Stimulated activated naive CD8-positive, alpha-beta T cell treated with anti-CD3 and anti-CD28 coated beads, Interleukin-15, Interleukin-2, amounts not matched to agents 100 ng/mL and 50 ng/mL, for 24 hours (primary cell): Measurements from ENCODE around the gene EML1.
A peak's percentile ranks its signal among the peaks of the same experiment; 100 is the strongest.

Source experiments
- H3K27ac Mint-ChIP-seq: one replicate; pipeline ENCODE4 v1.8.0; 2021; ENCODE audit warnings: mild to moderate bottlenecking, mixed read lengths
- H3K27me3 Mint-ChIP-seq: one replicate; pipeline ENCODE4 v1.8.0; 2021; ENCODE audit warnings: mixed read lengths
- H3K36me3 Mint-ChIP-seq: one replicate; pipeline ENCODE4 v1.8.0; 2021; ENCODE audit warnings: low read depth, mixed read lengths
- H3K4me1 Mint-ChIP-seq: one replicate; pipeline ENCODE4 v1.8.0; 2021; ENCODE audit warnings: low read depth, mixed read lengths
- H3K4me3 Mint-ChIP-seq: one replicate; pipeline ENCODE4 v1.8.0; 2021; ENCODE audit warnings: mild to moderate bottlenecking, mixed read lengths
- H3K9me3 Mint-ChIP-seq: one replicate; pipeline ENCODE4 v1.8.0; 2021; ENCODE audit warnings: mixed read lengths

EML1 gene

GRCh38 chr14:99815696-99816095, 22.5 kb downstream of the EML1 start:
- H3K27me3 Mint-ChIP-seq, result peaks cover 53% of the 10 kb centered on the region
- no peaks in the 10 kb centered on the region for H3K9me3 Mint-ChIP-seq
- H3K4me1 Mint-ChIP-seq, result peaks cover 10% of the 10 kb centered on the region

GRCh38 chr14:99816217-99816616, 23.0 kb downstream of the EML1 start:
- no peak overlapping the region for H3K27ac Mint-ChIP-seq
- no peaks in the 10 kb centered on the region for H3K9me3 Mint-ChIP-seq
- no peaks in the 10 kb centered on the region for H3K36me3 Mint-ChIP-seq
- peaks cover 10% of the 10 kb centered on the region for H3K4me1 Mint-ChIP-seq
- peaks cover 53% of the 10 kb centered on the region for H3K27me3 Mint-ChIP-seq
- no peak overlapping the region for H3K4me3 Mint-ChIP-seq

More at GRCh38 chr14:99815696-99816095, 22.5 kb downstream of the EML1 start:
- no peaks in the 10 kb centered on the region for H3K36me3 Mint-ChIP-seq
- H3K27ac Mint-ChIP-seq, result no peak overlapping the region
- no peak overlapping the region for H3K4me3 Mint-ChIP-seq

GRCh38 chr14:99816642-99817041, 23.4 kb downstream of the EML1 start:
- no peak overlapping the region for H3K4me3 Mint-ChIP-seq
- peaks cover 14% of the 10 kb centered on the region for H3K4me1 Mint-ChIP-seq
- no peak overlapping the region for H3K27ac Mint-ChIP-seq
- no peaks in the 10 kb centered on the region for H3K9me3 Mint-ChIP-seq
- no peaks in the 10 kb centered on the region for H3K36me3 Mint-ChIP-seq
- peaks cover 57% of the 10 kb centered on the region for H3K27me3 Mint-ChIP-seq

- Mint-ChIP-seq H3K9me3 (no peaks in the 10 kb centered on the region), H3K36me3 (no peaks in the 10 kb centered on the region), H3K27me3 (peaks cover 61% of the 10 kb centered on the region), H3K27ac (no peak overlapping the region), H3K4me1 (peaks cover 21% of the 10 kb centered on the region), H3K4me3 (no peak overlapping the region)
Measured at GRCh38 chr14:99817331-99817730, 24.1 kb downstream of the EML1 start.

GRCh38 chr14:99818503-99819036, 25.4 kb downstream of the EML1 start:
- Mint-ChIP-seq H3K36me3 (no peaks in the 10 kb centered on the region), H3K27ac (no peak overlapping the region), H3K27me3 (peaks cover 63% of the 10 kb centered on the region), H3K4me3 (no peak overlapping the region), H3K9me3 (no peaks in the 10 kb centered on the region), H3K4me1 (peaks cover 25% of the 10 kb centered on the region)

- Mint-ChIP-seq H3K36me3 (no peaks in the 10 kb centered on the region), H3K27me3 (peaks cover 62% of the 10 kb centered on the region), H3K4me3 (peak overlapping the region; percentile 27), H3K9me3 (no peaks in the 10 kb centered on the region), H3K4me1 (peaks cover 25% of the 10 kb centered on the region), H3K27ac (peak overlapping the region; percentile 70)
Measured at GRCh38 chr14:99819514-99819913, 26.3 kb downstream of the EML1 start.

GRCh38 chr14:99820702-99821331, 27.6 kb downstream of the EML1 start:
- peaks cover 59% of the 10 kb centered on the region for H3K27me3 Mint-ChIP-seq
- H3K4me1 Mint-ChIP-seq, result peaks cover 25% of the 10 kb centered on the region
- no peaks in the 10 kb centered on the region for H3K9me3 Mint-ChIP-seq
- no peaks in the 10 kb centered on the region for H3K36me3 Mint-ChIP-seq
- H3K4me3 Mint-ChIP-seq, result no peak overlapping the region
- no peak overlapping the region for H3K27ac Mint-ChIP-seq

GRCh38 chr14:99821519-99822508, 28.6 kb downstream of the EML1 start:
- peaks cover 25% of the 10 kb centered on the region for H3K4me1 Mint-ChIP-seq
- H3K27me3 Mint-ChIP-seq, result peaks cover 63% of the 10 kb centered on the region
- no peaks in the 10 kb centered on the region for H3K9me3 Mint-ChIP-seq
- H3K27ac Mint-ChIP-seq, result no peak overlapping the region
- H3K4me3 Mint-ChIP-seq, result no peak overlapping the region
- no peaks in the 10 kb centered on the region for H3K36me3 Mint-ChIP-seq

GRCh38 chr14:99822800-99823455, 29.7 kb downstream of the EML1 start:
- H3K9me3 Mint-ChIP-seq, result no peaks in the 10 kb centered on the region
- peaks cover 25% of the 10 kb centered on the region for H3K4me1 Mint-ChIP-seq
- no peaks in the 10 kb centered on the region for H3K36me3 Mint-ChIP-seq
- no peak overlapping the region for H3K27ac Mint-ChIP-seq
- H3K4me3 Mint-ChIP-seq, result no peak overlapping the region
- H3K27me3 Mint-ChIP-seq, result peaks cover 55% of the 10 kb centered on the region

GRCh38 chr14:99824776-99825175, 31.6 kb downstream of the EML1 start:
- Mint-ChIP-seq H3K4me1 (peaks cover 16% of the 10 kb centered on the region), H3K9me3 (no peaks in the 10 kb centered on the region), H3K36me3 (no peaks in the 10 kb centered on the region), H3K27ac (no peak overlapping the region), H3K4me3 (no peak overlapping the region), H3K27me3 (peaks cover 51% of the 10 kb centered on the region)

GRCh38 chr14:99829450-99829849, 36.2 kb downstream of the EML1 start:
- H3K27me3 Mint-ChIP-seq, result peaks cover 64% of the 10 kb centered on the region

GRCh38 chr14:99831303-99831702, 38.1 kb downstream of the EML1 start:
- Mint-ChIP-seq H3K27ac (no peak overlapping the region), H3K4me3 (no peak overlapping the region), H3K27me3 (peaks cover 70% of the 10 kb centered on the region), H3K36me3 (no peaks in the 10 kb centered on the region), H3K4me1 (no peaks in the 10 kb centered on the region), H3K9me3 (no peaks in the 10 kb centered on the region)

More at GRCh38 chr14:99829450-99829849, 36.2 kb downstream of the EML1 start:
- Mint-ChIP-seq H3K4me1 (no peaks in the 10 kb centered on the region), H3K9me3 (no peaks in the 10 kb centered on the region), H3K27ac (no peak overlapping the region), H3K36me3 (no peaks in the 10 kb centered on the region), H3K4me3 (no peak overlapping the region)

- Mint-ChIP-seq H3K36me3 (no peaks in the 10 kb centered on the region), H3K27me3 (peaks cover 72% of the 10 kb centered on the region), H3K27ac (no peak overlapping the region), H3K4me3 (no peak overlapping the region), H3K4me1 (no peaks in the 10 kb centered on the region), H3K9me3 (no peaks in the 10 kb centered on the region)
Measured at GRCh38 chr14:99831903-99832685, 38.9 kb downstream of the EML1 start.

GRCh38 chr14:99837822-99838221, 44.6 kb downstream of the EML1 start:
- Mint-ChIP-seq H3K27ac (no peak overlapping the region), H3K27me3 (peaks cover 68% of the 10 kb centered on the region), H3K36me3 (no peaks in the 10 kb centered on the region), H3K4me3 (no peak overlapping the region), H3K9me3 (no peaks in the 10 kb centered on the region), H3K4me1 (no peaks in the 10 kb centered on the region)
